Sigmoid colon (tissue), 7 donors: ENCODE measurements around the gene RAI14. TPM values are rescaled to one million over a fixed set of nuclear protein-coding genes. Genes with fewer than 3 reads are reported as not detected.

Experiments
- DNase-seq: peaks from one replicate; pipeline ENCODE4 v3.0.0-alpha.2; 2019
- H3K27ac ChIP-seq, 4 donors: fragments of 200-600 bp; sonication (generic); one replicate each; pipeline ENCODE4 v1.5.1; 2016 to 2019; ENCODE audit warnings: mild to moderate bottlenecking in 1 of 4
- H3K27me3 ChIP-seq, 3 donors: fragments of 200-600 bp; sonication (generic); one replicate each; pipeline ENCODE4 v1.5.1; 2019; ENCODE audit warnings: mild to moderate bottlenecking in 1 of 3
- H3K36me3 ChIP-seq, 4 donors: fragments of 200-600 bp; sonication (generic); one replicate each; pipeline ENCODE4 v1.5.1; 2016 to 2019
- H3K4me1 ChIP-seq, 4 donors: fragments of 200-600 bp; sonication (generic); one replicate each; pipeline ENCODE4 v1.5.1; 2017 to 2019
- H3K4me3 ChIP-seq, 4 donors: fragments of 200-600 bp; sonication (generic); one replicate each; pipeline ENCODE4 v1.5.1; 2017 to 2019; ENCODE audit warnings: mild to moderate bottlenecking in 2 of 4, moderate library complexity in 1 of 4
- H3K9me3 ChIP-seq, 4 donors: fragments of 200-600 bp in 3 of 4; sonication (generic) in 3 of 4; one replicate each; pipeline versions ENCODE4 v1.5.1 to v1.6.1; 2013 to 2019
- EP300 ChIP-seq, 4 donors: sonication (generic); formaldehyde crosslinking; IDR thresholded peaks; one replicate each; pipeline ENCODE4 v1.6.1; 2017; ENCODE audit warnings: antibody characterized with exemption in 4 of 4
- POLR2A ChIP-seq, 2 donors: fragments of 450-650 bp; IDR thresholded peaks; one replicate each; pipeline ENCODE4 v1.6.1; 2016; ENCODE audit warnings: antibody characterized with exemption in 2 of 2, mild to moderate bottlenecking in 2 of 2, moderate library complexity in 2 of 2
- POLR2AphosphoS5 ChIP-seq, 4 donors: sonication (generic); formaldehyde crosslinking; IDR thresholded peaks; one replicate each; pipeline ENCODE4 v1.6.1; 2017; ENCODE audit warnings: antibody characterized with exemption in 4 of 4
- WGBS, 2 donors: extraction: QIAGEN DNeasy Blood & Tissue Kit; methylation state at CpG; one replicate each; pipeline ENCODE4 v1.1.7; 2013; 5-methylcytosine and 5-hydroxymethylcytosine counted together
- intact Hi-C: fragments of 100-400 bp; cut with DNase I; formaldehyde crosslinking; loops from one replicate; pipeline ENCODE4 v1.15.1; 2023
- polyA plus RNA-seq, 3 donors: library from polyadenylated mRNA; stranded (reverse); fragments of 200-250 nt; gene quantifications; one replicate each; pipeline ENCODE4 v1.2.3, GENCODE V29; 2013
- total RNA-seq, 4 donors: library from RNA; depleted of rRNA; stranded (reverse); fragments of >200 nt; gene quantifications; one replicate each; pipeline ENCODE4 v1.1.0, GENCODE V29; 2016
- TF ChIP-seq, protein P1 (sequence below), 4 experiments: fragments of 450-650 bp in 3 of 4; fragments of 200-600 bp in 1 of 4; IDR thresholded peaks; one replicate each; pipeline ENCODE4 v1.5.1; 2016 to 2019; ENCODE audit warnings: antibody characterized with exemption in 4 of 4, mild to moderate bottlenecking in 3 of 4, moderate library complexity in 2 of 4
- donor health status: healthy with polysubstance abuse.
- donor health status: Bipolar disorder and iron deficiency.
- donor health status: healthy.

Gene RAI14
- 10 to 100 TPM; 23.4 to 89.5 (median 53.4) TPM for total RNA-seq
- polyA plus RNA-seq, result 10 to 100 TPM in 2 of 3 donors, 1 to 10 TPM in 1; 6.7 to 17.6 (median 13.2) TPM

DNA sequence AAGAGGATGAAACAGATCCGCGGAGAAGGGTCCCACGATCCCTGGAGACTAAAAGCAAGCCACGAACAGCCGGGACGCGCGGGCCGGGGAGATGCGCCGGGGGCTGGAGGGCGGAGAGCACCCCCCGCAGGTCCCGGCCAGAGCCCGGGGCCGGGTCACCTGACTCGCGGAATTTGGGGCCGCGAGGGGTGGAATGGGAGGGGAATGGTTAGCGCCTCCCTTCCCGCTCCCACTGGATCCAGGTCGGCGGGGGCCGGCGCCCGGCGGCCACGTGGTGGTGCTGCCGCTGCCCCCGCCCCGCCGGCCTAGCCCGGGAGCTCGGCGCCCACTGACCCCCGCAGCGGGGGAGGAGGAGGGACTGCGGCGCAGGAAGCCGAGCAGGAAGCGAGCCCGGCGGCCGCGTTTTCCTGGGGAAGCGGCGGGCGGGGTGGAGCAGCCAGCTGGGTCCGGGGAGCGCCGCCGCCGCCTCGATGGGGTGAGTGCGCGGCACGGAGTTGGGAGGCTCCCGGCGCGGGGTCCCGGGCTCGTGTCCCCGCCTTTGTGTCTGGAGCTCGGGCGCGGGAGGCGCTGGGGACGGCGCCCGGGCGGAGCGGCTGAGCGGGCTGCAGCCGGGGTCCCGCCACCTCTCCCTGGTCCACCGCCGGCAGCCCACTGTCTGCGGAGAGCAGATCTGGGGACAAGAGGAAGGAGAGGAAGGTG is at the start of gene RAI14:
Gene RAI14 (plus strand): TSS at position 328 of the 699 bp plus-strand sequence. CDS start 30,592 bp downstream, outside the sequence.
- H3K4me1 ChIP-seq, result peaks cover 0 to 33% (median 18%) of the 10 kb centered on the region in 4 donors
- H3K27ac ChIP-seq, result peak within 1 kb of the TSS; percentile 94 to 98 (median 96)
- no peaks in the 10 kb centered on the region for H3K36me3 ChIP-seq
- DNase-seq, result peak; percentile 94
- peak in 1 of 2 donors; percentile 29 for TF ChIP-seq POLR2A (IDR thresholded peaks at IDR 0.05)
- TF ChIP-seq EP300 (IDR thresholded peaks at IDR 0.05), result no peak
- TF ChIP-seq, protein P1, sequence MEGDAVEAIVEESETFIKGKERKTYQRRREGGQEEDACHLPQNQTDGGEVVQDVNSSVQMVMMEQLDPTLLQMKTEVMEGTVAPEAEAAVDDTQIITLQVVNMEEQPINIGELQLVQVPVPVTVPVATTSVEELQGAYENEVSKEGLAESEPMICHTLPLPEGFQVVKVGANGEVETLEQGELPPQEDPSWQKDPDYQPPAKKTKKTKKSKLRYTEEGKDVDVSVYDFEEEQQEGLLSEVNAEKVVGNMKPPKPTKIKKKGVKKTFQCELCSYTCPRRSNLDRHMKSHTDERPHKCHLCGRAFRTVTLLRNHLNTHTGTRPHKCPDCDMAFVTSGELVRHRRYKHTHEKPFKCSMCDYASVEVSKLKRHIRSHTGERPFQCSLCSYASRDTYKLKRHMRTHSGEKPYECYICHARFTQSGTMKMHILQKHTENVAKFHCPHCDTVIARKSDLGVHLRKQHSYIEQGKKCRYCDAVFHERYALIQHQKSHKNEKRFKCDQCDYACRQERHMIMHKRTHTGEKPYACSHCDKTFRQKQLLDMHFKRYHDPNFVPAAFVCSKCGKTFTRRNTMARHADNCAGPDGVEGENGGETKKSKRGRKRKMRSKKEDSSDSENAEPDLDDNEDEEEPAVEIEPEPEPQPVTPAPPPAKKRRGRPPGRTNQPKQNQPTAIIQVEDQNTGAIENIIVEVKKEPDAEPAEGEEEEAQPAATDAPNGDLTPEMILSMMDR (IDR thresholded peaks at IDR 0.05), result peak in 1 of 4 experiments; percentile 6
- peak; percentile 42 to 92 (median 86) for TF ChIP-seq POLR2AphosphoS5 (IDR thresholded peaks at IDR 0.05)
- no peaks in the 10 kb centered on the region for H3K27me3 ChIP-seq
- peak within 1 kb of the TSS; percentile 67 to 93 (median 82) for H3K4me3 ChIP-seq
- H3K9me3 ChIP-seq, result no peaks in the 10 kb centered on the region
- intact Hi-C loops, result loop anchor here (2.0 to 10.0 kb wide), 4 partner anchors 101 to 261 kb away; partner anchors contain the start of genes BRIX1 and RAD1
- 1% methylated on average over 79 of the region's 79 CpGs for WGBS, 2 donors

DNA sequence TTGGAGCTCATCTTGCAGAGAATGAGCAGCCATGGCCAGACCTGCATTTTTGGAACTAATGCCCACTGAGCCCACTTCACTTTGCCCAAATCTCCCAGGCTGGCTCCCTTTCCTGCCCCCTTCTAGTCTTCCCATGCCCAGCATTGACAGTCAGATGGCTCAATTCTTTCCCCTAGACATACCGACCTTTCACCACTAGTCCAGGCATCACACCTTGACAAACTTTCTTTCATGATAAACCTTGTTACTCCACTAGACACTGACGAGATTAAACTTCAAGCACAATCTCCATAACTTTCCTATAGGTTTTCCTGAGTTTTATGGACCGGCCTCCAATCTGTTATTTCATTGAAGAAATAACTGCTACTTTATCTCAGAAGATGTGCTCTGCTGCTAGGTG is 47.8 kb upstream of the RAI14 start:
- no peak for DNase-seq
- 40 to 72% methylated on average over 3 of the region's 3 CpGs for WGBS, 2 donors
- no peak for TF ChIP-seq POLR2AphosphoS5 (IDR thresholded peaks at IDR 0.05)
- no peak for TF ChIP-seq EP300 (IDR thresholded peaks at IDR 0.05)
- TF ChIP-seq, protein P1 (IDR thresholded peaks at IDR 0.05), result no peak
- TF ChIP-seq POLR2A (IDR thresholded peaks at IDR 0.05), result no peak

DNA sequence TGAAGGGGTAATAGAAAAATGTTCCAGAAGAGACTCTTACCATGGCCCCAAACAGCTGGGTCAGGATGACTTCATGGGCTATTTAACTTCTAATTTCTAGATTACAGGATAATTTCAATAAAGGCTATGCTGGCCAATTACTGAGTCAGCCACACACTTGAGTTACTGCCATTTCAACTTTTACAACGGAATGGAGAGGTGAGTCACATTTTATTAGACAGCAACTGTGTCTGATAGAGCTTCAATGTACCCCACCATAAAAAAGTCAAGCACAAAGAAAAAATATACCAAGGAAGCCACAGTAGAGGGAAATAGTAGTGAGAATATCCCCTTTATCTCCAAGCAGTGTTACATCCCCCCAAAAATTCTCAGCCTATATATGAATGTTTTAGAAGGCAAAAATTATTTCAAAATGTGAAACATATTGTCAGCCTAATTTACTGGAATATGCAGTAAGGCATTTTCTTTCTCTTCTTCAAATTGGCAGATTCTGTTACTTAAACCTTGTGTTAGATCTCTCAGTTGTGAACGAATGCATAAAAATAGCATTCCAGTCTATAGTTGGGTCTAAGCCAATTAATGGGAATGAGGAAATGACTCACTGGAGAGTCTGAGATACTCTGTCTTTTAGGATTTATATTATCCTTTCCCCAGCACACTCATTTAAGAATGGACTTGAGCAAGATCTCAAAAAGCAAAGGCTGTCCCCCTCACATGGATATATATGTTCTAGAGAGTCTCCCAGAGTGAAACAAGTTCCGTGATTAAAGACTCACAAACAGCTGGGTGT is 47.1 kb upstream of the RAI14 start:
- DNase-seq, result no peak

More for the DNA sequence above, 47.8 kb upstream of the RAI14 start:
- Histone ChIP-seq H3K27ac (peak overlapping the region in 3 of 4 donors; percentile 61 to 82 (median 74)), H3K9me3 (no peaks in the 10 kb centered on the region), H3K4me3 (no peak overlapping the region), H3K4me1 (peaks cover 0 to 29% (median 14%) of the 10 kb centered on the region in 4 donors), H3K36me3 (no peaks in the 10 kb centered on the region), H3K27me3 (no peaks in the 10 kb centered on the region)
- intact Hi-C loops, result no loop called here

DNA sequence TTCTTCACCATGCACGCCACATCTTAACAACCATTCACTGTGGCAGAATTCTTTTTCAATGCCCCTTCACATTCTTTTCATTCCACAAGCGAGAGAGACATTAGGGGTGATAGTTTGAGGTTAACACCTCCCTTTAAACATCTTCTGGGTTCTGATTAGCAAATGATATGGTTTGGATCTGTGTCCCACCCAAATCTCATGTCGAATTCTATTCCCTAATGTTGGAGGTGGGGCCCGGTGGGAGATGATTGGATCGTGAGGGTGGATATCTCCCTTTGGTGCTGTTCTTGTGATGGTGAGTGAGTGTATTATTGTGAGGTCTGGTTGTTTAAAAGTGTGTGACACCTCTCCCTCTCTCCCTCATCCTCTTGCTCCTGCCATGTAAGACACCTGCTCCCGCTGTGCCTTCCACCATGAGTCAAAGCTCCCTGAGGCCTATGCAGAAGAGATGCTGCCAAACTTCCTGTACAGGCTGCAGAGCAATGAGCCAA is 46.1 kb upstream of the RAI14 start:
- Histone ChIP-seq H3K9me3 (no peaks in the 10 kb centered on the region), H3K4me3 (no peak overlapping the region), H3K27me3 (no peaks in the 10 kb centered on the region), H3K4me1 (peaks cover 0 to 29% (median 14%) of the 10 kb centered on the region in 4 donors), H3K27ac (peak overlapping the region in 2 of 4 donors; percentile 74 to 82), H3K36me3 (no peaks in the 10 kb centered on the region)
- no peak for DNase-seq
- 91 to 95% methylated on average over 6 of the region's 6 CpGs for WGBS, 2 donors
- intact Hi-C loops, result loop anchor here (5.0 kb wide), 1 partner anchor 42 kb away; no protein-coding TSS in a partner anchor
- TF ChIP-seq EP300 (IDR thresholded peaks at IDR 0.05), result no peak
- no peak for TF ChIP-seq POLR2A (IDR thresholded peaks at IDR 0.05)
- TF ChIP-seq POLR2AphosphoS5 (IDR thresholded peaks at IDR 0.05), result no peak
- TF ChIP-seq, protein P1 (IDR thresholded peaks at IDR 0.05), result no peak

More for the DNA sequence above, 47.1 kb upstream of the RAI14 start:
- WGBS, 2 donors, result 16 to 38% methylated on average over 3 of the region's 3 CpGs
- TF ChIP-seq EP300 (IDR thresholded peaks at IDR 0.05) (peak in 2 of 4 donors; percentile 14 to 36), POLR2AphosphoS5 (IDR thresholded peaks at IDR 0.05) (peak; percentile 7 to 63 (median 44))
- TF ChIP-seq, protein P1 (IDR thresholded peaks at IDR 0.05), result no peak
- Histone ChIP-seq H3K9me3 (no peaks in the 10 kb centered on the region), H3K27me3 (no peaks in the 10 kb centered on the region), H3K36me3 (no peaks in the 10 kb centered on the region), H3K4me3 (no peak overlapping the region), H3K4me1 (peaks cover 0 to 29% (median 14%) of the 10 kb centered on the region in 4 donors), H3K27ac (peak overlapping the region; percentile 61 to 82 (median 74))
- intact Hi-C loops, result no loop called here
